IPS-15b (cell line): Measurements from ENCODE around the gene ZDHHC5.
"Not testable (repeated sequence)": the region's sequence is repeated elsewhere in the genome, so short reads cannot be mapped to it uniquely, and the experiment has no call there.

Experiments used
- H3K27me3 ChIP-seq: one replicate; pipeline ENCODE4 v1.6.1; 2013; ENCODE audit warnings: low read length; ENCODE audit not compliant: control insufficient read depth, insufficient read depth
- H3K36me3 ChIP-seq: one replicate; pipeline ENCODE4 v1.6.1; 2013; ENCODE audit warnings: low read length; ENCODE audit not compliant: control insufficient read depth, insufficient read depth
- H3K4me1 ChIP-seq: one replicate; pipeline ENCODE4 v1.6.1; 2013; ENCODE audit warnings: mild to moderate bottlenecking, low read length; ENCODE audit not compliant: control insufficient read depth, insufficient read depth
- H3K4me3 ChIP-seq: one replicate; pipeline ENCODE4 v1.5.1; 2013; ENCODE audit warnings: low read depth, low read length
- H3K9ac ChIP-seq: one replicate; pipeline ENCODE4 v1.6.1; 2013; ENCODE audit warnings: low read depth, mild to moderate bottlenecking, low read length
- H3K9me3 ChIP-seq: one replicate; pipeline ENCODE4 v1.6.1; 2013; ENCODE audit warnings: mild to moderate bottlenecking, low read length; ENCODE audit not compliant: control insufficient read depth, insufficient read depth

ZDHHC5 gene

DNA sequence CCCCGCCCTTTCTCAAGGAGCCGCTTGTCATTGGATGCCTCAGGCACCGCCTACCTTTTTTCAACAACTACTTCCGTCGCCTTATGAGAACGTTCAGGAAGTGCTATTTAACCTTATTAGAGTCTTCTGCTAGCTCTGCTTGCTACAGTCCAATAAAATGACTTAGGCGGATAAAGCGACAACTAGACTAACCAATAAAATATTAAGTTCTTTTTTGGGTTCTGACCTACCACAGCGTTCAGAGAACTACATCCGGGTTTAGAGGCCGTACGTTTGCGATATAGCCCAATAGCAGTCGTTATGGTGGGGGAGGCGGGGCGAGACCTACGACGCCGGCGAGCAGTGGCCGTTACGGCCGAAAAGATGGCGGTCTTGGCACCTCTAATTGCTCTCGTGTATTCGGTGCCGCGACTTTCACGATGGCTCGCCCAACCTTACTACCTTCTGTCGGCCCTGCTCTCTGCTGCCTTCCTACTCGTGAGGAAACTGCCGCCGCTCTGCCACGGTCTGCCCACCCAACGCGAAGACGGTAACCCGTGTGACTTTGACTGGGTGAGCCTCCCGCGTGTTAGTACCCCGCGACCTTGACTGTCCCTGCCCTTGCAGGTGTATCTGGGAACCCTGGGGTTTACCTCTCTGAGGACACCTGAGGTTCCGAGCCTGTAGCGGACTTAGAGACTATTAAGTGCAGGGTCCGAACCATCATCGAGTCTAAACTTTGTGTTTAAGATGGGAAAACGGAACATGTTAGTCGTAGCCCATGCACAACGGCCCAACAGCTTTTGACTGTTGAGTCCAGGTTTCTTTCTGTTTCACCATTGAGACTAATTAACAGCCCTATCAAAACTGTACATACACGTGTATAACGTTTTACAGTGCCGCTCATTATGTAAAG is 44.6 kb downstream of the ZDHHC5 start, which contains the start of gene TMX2:
Gene TMX2 (plus strand): TSS at position 338 of the 895 bp plus-strand sequence. CDS start 26 bp downstream, at position 364.
- H3K9ac ChIP-seq = peak within 1 kb of the TSS; percentile 96
- H3K36me3 ChIP-seq = no peaks in the 10 kb centered on the region
- no peaks in the 10 kb centered on the region for H3K27me3 ChIP-seq
- H3K9me3 ChIP-seq = no peaks in the 10 kb centered on the region
- peaks cover 2% of the 10 kb centered on the region for H3K4me1 ChIP-seq
- peak within 1 kb of the TSS; percentile 89 for H3K4me3 ChIP-seq

DNA sequence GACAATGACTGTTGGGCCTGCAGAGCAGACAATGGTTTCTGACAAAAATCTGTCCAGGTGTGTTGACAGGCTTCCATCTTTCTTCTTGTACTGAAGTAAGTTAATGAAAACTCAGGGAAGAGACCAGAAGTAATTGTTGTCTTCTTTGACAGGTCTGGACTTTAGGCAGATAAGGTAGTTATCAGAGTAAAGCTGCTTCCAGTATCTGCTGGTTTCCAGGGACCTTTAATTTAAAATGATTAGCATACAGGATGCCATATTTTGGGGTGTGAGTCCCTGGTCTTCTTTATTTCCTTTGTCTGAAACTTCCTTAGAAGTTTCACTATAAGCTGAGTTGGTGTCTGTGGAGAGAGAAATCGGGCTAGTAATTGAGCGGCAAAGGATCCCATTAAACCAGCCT is 45.9 kb downstream of the ZDHHC5 start:
- Histone ChIP-seq H3K36me3 (no peaks in the 10 kb centered on the region), H3K4me1 (peaks cover 2% of the 10 kb centered on the region), H3K9me3 (no peaks in the 10 kb centered on the region), H3K9ac (peak overlapping the region; percentile 96), H3K27me3 (no peaks in the 10 kb centered on the region), H3K4me3 (peak overlapping the region; percentile 89)

DNA sequence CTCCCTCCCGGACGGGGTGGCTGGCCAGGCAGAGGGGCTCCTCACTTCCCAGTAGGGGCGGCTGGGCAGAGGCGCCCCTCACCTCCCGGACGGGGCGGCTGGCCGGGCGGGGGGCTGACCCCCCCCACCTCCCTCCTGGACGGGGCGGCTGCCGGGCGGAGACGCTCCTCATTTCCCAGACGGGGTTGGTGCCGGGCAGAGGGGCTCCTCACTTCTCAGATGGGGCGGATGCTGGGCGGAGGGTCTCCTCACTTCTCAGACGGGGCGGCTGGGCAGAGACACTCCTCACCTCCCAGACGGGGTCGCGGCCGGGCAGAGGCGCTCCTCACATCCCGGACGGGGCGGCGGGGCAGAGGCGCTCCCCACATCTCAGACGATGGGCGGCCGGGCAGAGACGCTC is 48.8 kb downstream of the ZDHHC5 start:
- H3K36me3 ChIP-seq, H3K9ac ChIP-seq, H3K9me3 ChIP-seq, H3K27me3 ChIP-seq, H3K4me1 ChIP-seq, H3K4me3 ChIP-seq: not testable (repeated sequence)

DNA sequence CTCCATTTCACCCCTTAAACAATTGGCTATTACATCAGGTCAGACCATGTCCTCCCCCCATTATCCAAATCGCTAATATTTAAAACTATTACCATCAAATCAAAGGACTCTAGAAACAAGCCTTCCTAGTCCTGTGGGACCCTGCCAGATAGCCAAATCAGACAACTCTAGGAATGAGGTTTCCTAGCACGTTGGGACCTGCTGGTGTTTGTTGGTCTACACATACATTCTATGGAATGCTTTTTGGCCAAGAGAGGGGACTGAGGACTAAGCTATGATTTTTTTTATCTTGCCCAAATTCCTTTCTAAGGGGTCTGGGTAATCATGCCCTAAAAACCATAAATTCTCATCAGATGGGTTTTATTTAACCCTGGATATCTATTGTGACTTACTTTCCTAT is 59.3 kb downstream of the ZDHHC5 start:
- Histone ChIP-seq H3K4me1 (peaks cover 9% of the 10 kb centered on the region), H3K27me3 (no peaks in the 10 kb centered on the region), H3K4me3 (no peak overlapping the region), H3K9me3 (no peaks in the 10 kb centered on the region), H3K36me3 (no peaks in the 10 kb centered on the region), H3K9ac (no peak overlapping the region)

DNA sequence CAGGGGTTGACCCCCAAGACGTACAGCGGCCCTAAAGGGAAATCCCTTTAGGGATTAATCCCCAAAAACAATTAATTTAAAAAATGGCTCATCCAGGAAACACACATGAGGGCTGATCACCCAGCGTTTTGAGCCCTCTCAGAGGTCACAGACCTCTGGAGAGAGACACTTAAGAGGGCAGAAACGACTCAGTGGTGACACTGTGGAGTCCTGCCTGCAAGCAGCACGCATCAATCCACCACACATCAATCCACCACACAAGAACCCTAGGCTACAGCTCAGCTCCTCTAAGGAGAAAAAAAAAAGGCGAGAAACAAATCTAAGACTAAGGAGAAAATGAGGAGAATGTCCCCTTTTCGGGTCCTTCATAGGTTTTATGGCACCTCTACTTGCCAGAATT is 60.9 kb downstream of the ZDHHC5 start:
- no peaks in the 10 kb centered on the region for H3K27me3 ChIP-seq
- peaks cover 9% of the 10 kb centered on the region for H3K4me1 ChIP-seq
- peak overlapping the region; percentile 26 for H3K9ac ChIP-seq
- no peak overlapping the region for H3K4me3 ChIP-seq
- H3K9me3 ChIP-seq = no peaks in the 10 kb centered on the region
- H3K36me3 ChIP-seq = no peaks in the 10 kb centered on the region

DNA sequence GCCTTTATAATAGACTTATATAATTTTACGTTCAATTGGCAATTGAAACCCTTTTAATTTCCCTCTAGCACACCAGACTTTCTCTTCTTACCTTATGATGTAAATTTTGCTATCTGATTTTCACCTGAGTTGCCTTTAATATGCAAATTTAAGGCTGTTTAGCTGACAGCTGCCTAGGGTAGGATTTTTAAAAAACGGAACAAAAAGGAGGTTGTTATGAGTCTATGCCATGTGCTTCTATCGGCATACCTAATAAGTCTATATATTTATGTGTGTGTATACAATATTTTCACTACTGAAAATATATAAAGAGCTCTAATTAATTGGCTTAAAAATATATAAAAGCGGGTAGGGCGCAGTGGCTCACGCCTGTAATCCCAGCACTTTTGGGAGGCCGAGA is 61.6 kb downstream of the ZDHHC5 start:
- Histone ChIP-seq H3K36me3 (no peaks in the 10 kb centered on the region), H3K4me3 (no peak overlapping the region), H3K9me3 (no peaks in the 10 kb centered on the region), H3K4me1 (peaks cover 9% of the 10 kb centered on the region), H3K9ac (no peak overlapping the region), H3K27me3 (no peaks in the 10 kb centered on the region)

DNA sequence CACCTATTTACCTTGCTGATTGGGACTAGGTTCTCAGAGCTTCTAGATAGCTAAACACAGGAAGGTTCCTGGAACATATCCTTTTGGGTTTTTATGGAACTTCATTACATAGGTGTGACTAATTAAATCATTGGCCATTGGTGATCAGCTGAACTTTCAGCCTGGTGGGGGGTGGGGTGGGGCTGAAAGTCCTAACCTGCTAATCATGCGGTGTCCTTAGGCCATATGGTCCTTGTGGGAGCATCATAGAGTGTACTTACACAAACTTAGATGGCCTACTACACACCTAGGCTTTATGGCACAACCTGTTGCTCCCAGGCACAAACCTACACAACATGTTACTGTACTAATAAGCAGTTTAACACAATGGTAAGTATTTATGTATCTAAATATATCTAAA is 64.7 kb downstream of the ZDHHC5 start:
- peaks cover 15% of the 10 kb centered on the region for H3K4me1 ChIP-seq
- H3K9ac ChIP-seq = no peak overlapping the region
- H3K4me3 ChIP-seq = no peak overlapping the region
- no peaks in the 10 kb centered on the region for H3K9me3 ChIP-seq
- peaks cover 3% of the 10 kb centered on the region for H3K36me3 ChIP-seq
- H3K27me3 ChIP-seq = no peaks in the 10 kb centered on the region

DNA sequence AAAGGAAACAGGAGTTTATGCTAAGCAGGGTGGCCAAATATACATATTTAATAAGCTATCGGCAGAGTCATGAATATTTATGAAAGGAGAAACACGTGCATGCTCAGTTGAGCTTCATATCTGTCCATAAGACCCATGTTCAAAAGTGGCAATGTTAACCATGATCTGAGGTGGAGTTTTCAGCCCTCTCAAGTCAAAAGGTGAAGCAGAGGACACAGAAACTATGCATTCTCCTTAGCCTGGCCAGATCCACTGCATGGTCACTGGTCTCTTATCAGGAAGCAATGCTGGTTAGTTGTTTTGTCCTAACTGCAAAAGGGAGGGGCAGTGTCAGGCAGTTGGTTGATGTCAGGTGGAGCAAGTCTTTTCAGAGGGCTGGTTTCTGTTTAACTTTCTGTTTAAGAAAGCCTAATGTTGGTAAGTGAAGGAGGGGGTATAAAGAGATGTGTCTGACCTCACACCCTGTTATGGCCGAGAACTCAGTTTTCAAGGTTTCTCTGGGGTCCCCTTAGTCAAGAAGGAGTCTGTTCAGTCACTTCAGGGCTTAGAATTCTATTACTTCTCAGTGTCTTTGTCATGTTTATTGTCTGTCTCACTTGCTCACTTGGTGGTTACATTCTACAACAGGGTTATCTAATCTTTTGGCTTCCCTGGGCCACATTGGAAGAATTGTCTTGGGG is 67.8 kb downstream of the ZDHHC5 start:
- no peak overlapping the region for H3K4me3 ChIP-seq
- H3K9ac ChIP-seq = no peak overlapping the region
- peaks cover 6% of the 10 kb centered on the region for H3K4me1 ChIP-seq
- H3K36me3 ChIP-seq = peaks cover 12% of the 10 kb centered on the region
- H3K27me3 ChIP-seq = no peaks in the 10 kb centered on the region
- no peaks in the 10 kb centered on the region for H3K9me3 ChIP-seq

DNA sequence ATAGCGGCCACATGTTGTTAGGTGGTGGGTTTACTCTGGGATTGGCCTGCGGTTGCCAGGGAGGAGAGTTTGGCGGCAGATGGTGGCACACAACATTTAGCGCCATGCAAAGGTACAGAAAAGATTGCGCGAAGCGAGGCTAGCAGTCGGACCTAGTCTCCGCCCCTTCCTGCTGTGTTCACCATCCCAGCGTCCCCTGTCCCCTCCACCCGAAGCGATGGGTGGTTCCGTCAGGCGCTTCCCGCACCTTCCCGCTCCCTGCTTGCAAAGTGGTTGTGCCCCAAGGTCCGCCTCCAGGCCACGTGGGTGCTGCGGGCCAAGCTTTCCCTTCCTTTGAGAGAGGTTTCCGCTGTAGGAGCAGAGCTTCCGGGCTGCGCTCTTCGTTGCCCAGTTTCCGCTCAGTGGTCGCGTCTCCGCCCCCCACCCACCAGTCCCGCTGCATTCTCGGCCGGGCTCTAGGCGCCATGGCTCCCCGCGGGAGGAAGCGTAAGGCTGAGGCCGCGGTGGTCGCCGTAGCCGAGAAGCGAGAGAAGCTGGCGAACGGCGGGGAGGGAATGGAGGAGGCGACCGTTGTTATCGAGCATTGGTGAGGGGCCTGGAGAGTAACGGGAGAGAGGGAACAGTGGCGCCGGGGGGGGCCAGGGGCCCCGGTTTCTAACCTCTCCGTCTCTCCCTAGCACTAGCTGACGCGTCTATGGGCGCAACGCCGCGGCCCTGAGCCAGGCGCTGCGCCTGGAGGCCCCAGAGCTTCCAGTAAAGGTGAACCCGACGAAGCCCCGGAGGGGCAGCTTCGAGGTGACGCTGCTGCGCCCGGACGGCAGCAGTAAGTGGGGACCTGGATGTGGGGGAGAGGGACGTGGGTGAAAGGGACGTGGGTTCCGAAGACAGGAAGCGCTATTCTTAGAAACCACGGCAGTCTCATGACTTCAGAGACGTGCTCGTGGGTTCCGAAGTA is 73.5 kb downstream of the ZDHHC5 start, which contains the start of gene SELENOH:
Gene SELENOH (plus strand): TSS at position 360 of the 955 bp plus-strand sequence. CDS start 105 bp downstream, at position 465.
- Histone ChIP-seq H3K27me3 (no peaks in the 10 kb centered on the region), H3K4me1 (peaks cover 2% of the 10 kb centered on the region), H3K36me3 (peaks cover 18% of the 10 kb centered on the region), H3K9ac (peak within 1 kb of the TSS; percentile 99), H3K9me3 (no peaks in the 10 kb centered on the region), H3K4me3 (peak within 1 kb of the TSS; percentile 98)

DNA sequence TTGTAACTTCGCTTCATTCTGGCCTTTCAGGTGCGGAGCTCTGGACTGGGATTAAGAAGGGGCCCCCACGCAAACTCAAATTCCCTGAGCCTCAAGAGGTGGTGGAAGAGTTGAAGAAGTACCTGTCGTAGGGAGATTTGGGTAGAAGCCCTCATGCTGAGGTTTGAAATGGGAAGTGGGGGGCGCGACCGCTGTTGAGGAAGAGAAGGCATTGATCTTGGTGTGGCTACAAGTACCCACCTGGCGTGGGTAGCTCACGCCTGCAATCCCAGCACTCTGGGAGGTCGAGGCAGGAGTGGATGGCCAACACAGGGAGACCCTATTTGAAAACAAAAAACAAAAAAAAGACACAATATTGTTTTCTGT is 74.2 kb downstream of the ZDHHC5 start:
- H3K27me3 ChIP-seq = no peaks in the 10 kb centered on the region
- H3K9ac ChIP-seq = peak overlapping the region; percentile 99
- peaks cover 18% of the 10 kb centered on the region for H3K36me3 ChIP-seq
- H3K9me3 ChIP-seq = no peaks in the 10 kb centered on the region
- H3K4me1 ChIP-seq = peaks cover 2% of the 10 kb centered on the region
- peak overlapping the region; percentile 98 for H3K4me3 ChIP-seq

DNA sequence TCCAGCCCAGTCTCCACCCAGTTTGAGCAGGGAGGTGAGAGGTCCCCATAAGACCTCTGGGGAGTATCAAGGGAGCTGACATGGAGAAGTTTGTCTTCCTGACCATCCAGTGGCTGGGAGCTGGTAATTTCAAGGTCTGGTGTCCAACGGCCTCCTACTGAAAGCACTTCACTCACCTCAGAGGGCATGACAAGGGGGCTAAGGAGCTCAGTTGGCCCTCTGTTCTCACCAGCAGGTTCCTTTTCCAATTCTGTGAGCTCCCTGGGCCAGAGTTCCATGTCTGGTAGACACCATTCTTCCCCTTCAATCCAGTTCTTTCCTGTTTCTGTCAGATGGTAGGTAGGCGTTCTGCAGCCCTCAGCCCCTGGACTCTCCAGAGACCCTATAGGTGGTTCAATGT is 76.4 kb downstream of the ZDHHC5 start:
- Histone ChIP-seq H3K27me3 (no peaks in the 10 kb centered on the region), H3K9me3 (no peaks in the 10 kb centered on the region), H3K4me1 (peaks cover 2% of the 10 kb centered on the region), H3K9ac (no peak overlapping the region), H3K4me3 (no peak overlapping the region), H3K36me3 (peaks cover 10% of the 10 kb centered on the region)
